Fibroblast of mammary gland (primary cell): Measurements from ENCODE around the gene NUP133.

Experiments
- DNase-seq: peaks from one replicate; pipeline ENCODE4 v3.0.0-alpha.2; 2010; ENCODE audit warnings: low read depth
- H3K4me3 ChIP-seq: 2 replicates; pipeline ENCODE4 v1.5.1; 2011; ENCODE audit warnings: low read depth, mild to moderate bottlenecking, low read length, moderate library complexity; ENCODE audit not compliant: control insufficient read depth
- TF ChIP-seq, protein P1 (sequence below): conservative IDR thresholded peaks from 2 replicates; pipeline ENCODE4 v1.5.1; 2011; ENCODE audit warnings: low read depth, low read length, inconsistent platforms; ENCODE audit not compliant: control insufficient read depth, insufficient read depth

Gene NUP133

DNA sequence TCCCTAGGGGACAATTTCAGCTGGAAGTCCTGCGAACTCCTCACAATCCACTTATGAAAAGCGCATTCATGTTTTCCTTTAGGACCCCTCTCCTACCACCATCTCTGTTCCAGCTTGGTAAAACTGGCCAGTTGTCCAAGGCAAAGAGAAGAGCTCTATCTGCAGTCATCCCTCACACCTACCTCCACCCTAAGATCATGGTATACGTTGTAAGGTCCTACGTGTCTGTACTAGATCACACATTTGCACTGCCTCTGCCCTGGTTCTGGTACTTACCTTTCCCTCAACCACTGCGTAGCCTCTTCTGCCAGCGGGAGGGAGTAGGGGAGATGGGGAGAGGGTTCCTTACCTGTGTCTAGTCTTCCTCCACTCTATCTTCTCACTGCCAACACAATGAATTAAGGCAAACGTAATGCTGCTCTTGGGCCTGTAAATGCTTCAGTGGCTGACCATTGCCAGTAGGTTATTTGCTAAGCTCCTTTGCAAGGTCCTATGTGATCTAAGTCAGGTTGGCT lies 739 bp upstream of the NUP133 start:
- TF ChIP-seq, protein P1, sequence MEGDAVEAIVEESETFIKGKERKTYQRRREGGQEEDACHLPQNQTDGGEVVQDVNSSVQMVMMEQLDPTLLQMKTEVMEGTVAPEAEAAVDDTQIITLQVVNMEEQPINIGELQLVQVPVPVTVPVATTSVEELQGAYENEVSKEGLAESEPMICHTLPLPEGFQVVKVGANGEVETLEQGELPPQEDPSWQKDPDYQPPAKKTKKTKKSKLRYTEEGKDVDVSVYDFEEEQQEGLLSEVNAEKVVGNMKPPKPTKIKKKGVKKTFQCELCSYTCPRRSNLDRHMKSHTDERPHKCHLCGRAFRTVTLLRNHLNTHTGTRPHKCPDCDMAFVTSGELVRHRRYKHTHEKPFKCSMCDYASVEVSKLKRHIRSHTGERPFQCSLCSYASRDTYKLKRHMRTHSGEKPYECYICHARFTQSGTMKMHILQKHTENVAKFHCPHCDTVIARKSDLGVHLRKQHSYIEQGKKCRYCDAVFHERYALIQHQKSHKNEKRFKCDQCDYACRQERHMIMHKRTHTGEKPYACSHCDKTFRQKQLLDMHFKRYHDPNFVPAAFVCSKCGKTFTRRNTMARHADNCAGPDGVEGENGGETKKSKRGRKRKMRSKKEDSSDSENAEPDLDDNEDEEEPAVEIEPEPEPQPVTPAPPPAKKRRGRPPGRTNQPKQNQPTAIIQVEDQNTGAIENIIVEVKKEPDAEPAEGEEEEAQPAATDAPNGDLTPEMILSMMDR: no peak
- H3K4me3 ChIP-seq: peak overlapping the region; percentile 83
- DNase-seq: no peak

DNA sequence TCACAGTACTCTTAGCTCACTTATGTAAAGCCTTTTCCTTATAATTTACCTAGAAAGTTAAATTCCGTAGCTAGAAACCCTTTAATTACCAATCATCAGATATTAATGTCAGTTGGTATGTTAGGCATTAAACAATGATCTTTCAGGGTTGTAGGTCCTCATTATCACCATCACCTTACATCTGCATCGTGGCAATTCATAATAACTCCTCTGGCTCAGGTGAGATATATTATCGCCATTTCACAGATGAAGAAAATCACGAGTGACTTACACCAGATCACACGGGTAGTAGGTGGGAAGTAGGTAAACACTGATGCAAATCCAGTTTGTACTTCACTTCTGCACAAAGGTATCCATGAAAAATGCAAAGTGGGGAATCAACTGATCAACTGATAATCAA lies 639 bp downstream of the NUP133 start:
- TF ChIP-seq, protein P1: no peak
- no peak for DNase-seq
- peak overlapping the region; percentile 83 for H3K4me3 ChIP-seq

DNA sequence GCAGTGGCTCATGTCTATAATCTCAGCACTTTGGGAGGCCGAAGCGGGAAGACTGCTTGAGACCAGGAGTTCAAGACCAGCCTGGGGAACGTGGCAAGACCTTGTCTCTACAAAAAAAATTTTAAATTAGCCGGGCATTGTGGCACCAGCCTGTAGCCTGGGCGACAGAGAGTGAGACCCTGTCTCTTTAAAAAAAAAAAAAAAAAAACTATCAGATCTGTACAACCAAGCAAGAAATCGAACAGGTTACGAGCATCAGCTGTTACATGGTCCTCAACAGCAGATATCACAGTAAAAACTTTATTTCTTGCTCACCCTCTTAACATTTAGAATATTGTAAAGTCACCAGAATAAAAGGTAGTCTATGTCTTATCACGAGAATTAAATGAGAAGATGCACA lies 1.5 kb downstream of the NUP133 start:
- H3K4me3 ChIP-seq: no peak overlapping the region

DNA sequence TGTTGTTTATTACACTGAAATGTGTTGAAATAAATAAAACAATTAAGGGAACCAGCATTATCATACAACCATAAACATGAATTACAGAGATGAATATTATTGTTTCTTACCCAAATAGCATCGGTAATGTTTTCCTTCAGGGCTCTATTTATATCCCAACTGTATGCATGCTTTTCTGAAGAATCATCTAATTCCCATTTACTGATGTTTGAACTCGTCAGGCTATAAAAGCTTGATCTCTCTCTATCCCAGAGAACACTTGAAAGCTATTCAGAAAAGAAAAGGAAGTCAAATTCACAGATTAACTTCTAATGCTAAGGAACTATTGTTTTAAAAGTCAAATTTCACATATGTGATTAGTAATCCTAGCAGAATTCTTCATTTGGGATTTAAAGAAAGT lies 12.4 kb downstream of the NUP133 start:
- DNase-seq: no peak
- H3K4me3 ChIP-seq: no peak overlapping the region
- TF ChIP-seq, protein P1: no peak

More for the DNA sequence above, 1.5 kb downstream of the NUP133 start:
- TF ChIP-seq, protein P1: no peak
- DNase-seq: no peak

DNA sequence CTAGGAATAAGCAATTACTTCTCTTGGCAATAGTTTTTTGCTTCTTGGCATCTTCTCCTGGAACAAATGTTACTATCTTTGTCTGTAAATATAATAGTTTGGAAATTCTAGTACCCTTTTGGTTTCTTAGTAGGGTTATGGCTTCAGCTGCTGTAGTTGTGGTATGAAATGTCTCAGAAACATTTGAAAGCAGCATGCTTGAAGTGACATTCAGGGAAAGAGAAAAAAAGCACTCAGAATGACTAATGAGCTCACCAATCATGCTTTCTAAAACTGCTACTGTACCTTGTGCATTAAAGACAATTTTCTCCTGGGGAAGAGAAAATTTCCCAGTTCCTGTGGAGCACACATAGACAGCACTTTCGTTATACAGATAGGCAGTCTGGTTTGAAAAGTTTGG lies 21.0 kb downstream of the NUP133 start:
- TF ChIP-seq, protein P1: no peak
- H3K4me3 ChIP-seq: no peak overlapping the region
- no peak for DNase-seq

DNA sequence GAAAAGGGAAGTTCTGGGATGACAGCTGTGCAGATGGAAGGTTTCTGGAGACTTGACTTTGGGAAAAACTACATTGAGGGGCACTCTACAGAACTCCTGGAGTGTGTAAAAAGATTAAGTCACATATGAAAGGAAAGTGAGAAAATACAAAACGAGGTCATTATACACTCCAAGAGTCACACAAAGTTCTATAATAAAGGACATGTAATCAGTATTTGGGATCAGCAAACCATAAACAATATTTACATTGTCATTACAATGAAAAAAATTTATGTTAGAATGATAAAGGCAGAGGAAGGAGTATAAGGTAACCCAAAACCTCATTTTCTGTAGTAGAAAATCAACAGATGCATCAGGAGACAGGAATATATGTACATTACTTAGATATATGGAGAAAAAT lies 22.8 kb downstream of the NUP133 start:
- H3K4me3 ChIP-seq: no peak overlapping the region
- no peak for DNase-seq
- TF ChIP-seq, protein P1: no peak

DNA sequence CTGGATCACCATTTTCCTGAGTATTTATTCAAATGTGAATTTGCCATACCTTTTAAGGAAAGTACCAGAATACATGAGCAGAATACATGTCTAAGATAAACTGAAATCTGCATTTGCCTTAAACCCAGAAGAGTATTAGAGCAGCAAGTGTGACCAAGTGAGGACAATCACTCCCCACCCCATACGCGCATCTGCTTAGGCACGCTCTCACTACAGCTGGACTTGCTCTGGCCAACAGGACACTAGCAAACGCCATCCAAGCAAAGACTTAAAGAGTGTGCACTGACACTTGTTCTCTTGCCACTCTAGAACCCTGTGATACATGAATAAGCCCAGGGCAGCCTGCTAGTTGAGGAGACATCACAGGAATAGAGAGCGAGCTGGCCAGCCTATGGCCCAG lies 25.6 kb downstream of the NUP133 start:
- DNase-seq: no peak
- TF ChIP-seq, protein P1: no peak
- H3K4me3 ChIP-seq: no peak overlapping the region
